ENCODE measurements around the gene SLC34A2. TPM values are rescaled to one million over a fixed set of nuclear protein-coding genes. Genes with fewer than 3 reads are reported as not detected.

Gene SLC34A2
- total and polyA plus RNA-seq, 10 of the 15 experiments (the other 5 are each of a cell fraction or from before 2014, with no cell fraction given), result 0.08 to 0.59 TPM; not detected in 8

DNA sequence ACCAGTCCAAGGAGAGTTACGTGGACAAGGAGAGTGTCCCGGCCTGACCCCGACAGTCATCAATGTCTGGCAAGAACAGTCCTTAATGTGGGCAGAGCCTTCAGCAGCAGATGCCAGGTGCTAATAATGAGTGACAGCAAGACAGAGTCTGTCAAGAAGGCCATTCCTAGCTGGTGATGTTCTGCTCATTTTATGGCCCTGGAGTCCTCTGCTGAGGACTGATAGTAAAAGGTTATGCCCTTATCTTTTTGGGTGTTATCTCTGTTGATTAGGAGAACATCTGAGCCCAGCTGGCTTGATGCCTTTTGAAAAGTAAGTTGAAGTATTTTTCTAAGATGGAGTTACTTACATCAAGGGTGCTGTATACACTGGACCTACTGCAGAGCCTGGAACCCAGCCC lies 67.3 kb downstream of the SLC34A2 start:
- no peak overlapping the region for H2AFZ ChIP-seq (ENCODE audit: control insufficient read depth, low read depth, low read length)
- ATAC-seq (no peak), FAIRE-seq (no peak), DNase-seq (ENCODE audit: low read depth, low spot score) (no peak)
- no peaks in the 10 kb centered on the region for H3K9me3 ChIP-seq (replicated peaks; ENCODE audit: control insufficient read depth, insufficient read depth, low read length)
- H3K9ac ChIP-seq (ENCODE audit: control insufficient read depth, insufficient read depth, low read length), result no peak overlapping the region
- H3K36me3 ChIP-seq (ENCODE audit: control insufficient read depth in 2 of 2, insufficient read depth in 2 of 2, low read length in 1 of 2), result no peaks in the 10 kb centered on the region
- H4K20me1 ChIP-seq (ENCODE audit: control insufficient read depth, insufficient read depth), result no peaks in the 10 kb centered on the region
- intact Hi-C loops (cut with micrococcal nuclease; ENCODE audit: unreplicated experiment), result no loop called here
- ChIA-PET POLR2A (no interaction called here), RAD21 (ENCODE audit: unreplicated experiment) (interaction anchor here (1.0 kb wide), 1 partner anchor 9 kb away, joined by 4 read pairs; no protein-coding TSS in a partner anchor), SMC1A (ENCODE audit: uncharacterized antibody, unreplicated experiment) (no interaction called here), CTCF (no interaction called here)
- TF ChIP-seq JUND (IDR thresholded peaks at IDR 0.05; ENCODE audit: low read depth, low read length), result no peak
- TF ChIP-seq, protein P1, sequence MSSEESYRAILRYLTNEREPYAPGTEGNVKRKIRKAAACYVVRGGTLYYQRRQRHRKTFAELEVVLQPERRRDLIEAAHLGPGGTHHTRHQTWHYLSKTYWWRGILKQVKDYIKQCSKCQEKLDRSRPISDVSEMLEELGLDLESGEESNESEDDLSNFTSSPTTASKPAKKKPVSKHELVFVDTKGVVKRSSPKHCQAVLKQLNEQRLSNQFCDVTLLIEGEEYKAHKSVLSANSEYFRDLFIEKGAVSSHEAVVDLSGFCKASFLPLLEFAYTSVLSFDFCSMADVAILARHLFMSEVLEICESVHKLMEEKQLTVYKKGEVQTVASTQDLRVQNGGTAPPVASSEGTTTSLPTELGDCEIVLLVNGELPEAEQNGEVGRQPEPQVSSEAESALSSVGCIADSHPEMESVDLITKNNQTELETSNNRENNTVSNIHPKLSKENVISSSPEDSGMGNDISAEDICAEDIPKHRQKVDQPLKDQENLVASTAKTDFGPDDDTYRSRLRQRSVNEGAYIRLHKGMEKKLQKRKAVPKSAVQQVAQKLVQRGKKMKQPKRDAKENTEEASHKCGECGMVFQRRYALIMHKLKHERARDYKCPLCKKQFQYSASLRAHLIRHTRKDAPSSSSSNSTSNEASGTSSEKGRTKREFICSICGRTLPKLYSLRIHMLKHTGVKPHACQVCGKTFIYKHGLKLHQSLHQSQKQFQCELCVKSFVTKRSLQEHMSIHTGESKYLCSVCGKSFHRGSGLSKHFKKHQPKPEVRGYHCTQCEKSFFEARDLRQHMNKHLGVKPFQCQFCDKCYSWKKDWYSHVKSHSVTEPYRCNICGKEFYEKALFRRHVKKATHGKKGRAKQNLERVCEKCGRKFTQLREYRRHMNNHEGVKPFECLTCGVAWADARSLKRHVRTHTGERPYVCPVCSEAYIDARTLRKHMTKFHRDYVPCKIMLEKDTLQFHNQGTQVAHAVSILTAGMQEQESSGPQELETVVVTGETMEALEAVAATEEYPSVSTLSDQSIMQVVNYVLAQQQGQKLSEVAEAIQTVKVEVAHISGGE (CRISPR knock-in tag; IDR thresholded peaks at IDR 0.05), result no peak
- no TSS peak for BruUV-seq (replicated peaks)
- H3K4me1 ChIP-seq (ENCODE audit: control insufficient read depth, insufficient read depth, low read length), result peaks cover 3% of the 10 kb centered on the region; the same call in 1 of the 2 replicates
- no peaks in the 10 kb centered on the region for H3K79me2 ChIP-seq (ENCODE audit: control insufficient read depth, insufficient read depth, low read length)
- H3K27ac ChIP-seq (ENCODE audit: control insufficient read depth, insufficient read depth), result no peak overlapping the region
- in situ Hi-C loops (cut with MboI), result no loop called here
- H3K4me2 ChIP-seq (ENCODE audit: control insufficient read depth, insufficient read depth), result no peak overlapping the region
- no peak overlapping the region for H3K4me3 ChIP-seq
- no peaks in the 10 kb centered on the region for H3K27me3 ChIP-seq (replicated peaks in 1 of 2; ENCODE audit: control insufficient read depth in 2 of 2, insufficient read depth in 2 of 2, low read length in 1 of 2)
- whole genome bisulfite sequencing (ENCODE audit: insufficient coverage, insufficient replicate concordance, low lambda C conversion rate, missing lambda C conversion rate), result 98% methylated on average over 3 of the region's 3 CpGs

DNA sequence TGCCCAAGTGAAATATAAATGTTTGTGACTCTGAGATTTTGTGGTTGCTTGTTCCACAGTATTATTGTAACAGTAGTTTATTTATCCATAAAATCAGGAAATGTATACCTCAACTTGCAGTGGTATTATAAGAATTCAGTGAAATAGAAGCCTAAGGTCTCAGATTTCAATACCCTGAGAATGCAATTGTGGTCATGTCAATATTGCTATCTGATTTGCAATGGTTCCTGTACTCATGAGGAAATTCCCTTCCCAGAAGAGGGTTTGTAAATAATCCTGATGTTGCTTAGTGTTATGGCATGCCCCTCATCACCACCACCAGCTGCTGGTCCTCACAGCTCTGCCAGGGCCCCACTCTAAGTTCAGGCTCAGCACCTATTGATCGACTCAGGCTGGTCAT lies 67.8 kb downstream of the SLC34A2 start:
- intact Hi-C loops (cut with micrococcal nuclease; ENCODE audit: unreplicated experiment), result no loop called here
- Histone ChIP-seq H4K20me1 (ENCODE audit: control insufficient read depth, insufficient read depth) (no peaks in the 10 kb centered on the region), H3K9ac (ENCODE audit: control insufficient read depth, insufficient read depth, low read length) (no peak overlapping the region), H3K27me3 (replicated peaks in 1 of 2; ENCODE audit: control insufficient read depth in 2 of 2, insufficient read depth in 2 of 2, low read length in 1 of 2) (no peaks in the 10 kb centered on the region), H3K4me3 (no peak overlapping the region), H2AFZ (ENCODE audit: control insufficient read depth, low read depth, low read length) (no peak overlapping the region), H3K27ac (ENCODE audit: control insufficient read depth, insufficient read depth) (no peak overlapping the region), H3K4me2 (ENCODE audit: control insufficient read depth, insufficient read depth) (no peak overlapping the region), H3K36me3 (ENCODE audit: control insufficient read depth in 2 of 2, insufficient read depth in 2 of 2, low read length in 1 of 2) (no peaks in the 10 kb centered on the region), H3K4me1 (ENCODE audit: control insufficient read depth, insufficient read depth, low read length) (peaks cover 4% of the 10 kb centered on the region; the same call in 1 of the 2 replicates), H3K79me2 (ENCODE audit: control insufficient read depth, insufficient read depth, low read length) (no peaks in the 10 kb centered on the region), H3K9me3 (replicated peaks; ENCODE audit: control insufficient read depth, insufficient read depth, low read length) (no peaks in the 10 kb centered on the region)
- ChIA-PET CTCF (no interaction called here), POLR2A (no interaction called here), SMC1A (ENCODE audit: uncharacterized antibody, unreplicated experiment) (interaction anchor here (0.6 kb wide), 1 partner anchor 222 kb away, joined by 3 read pairs; no protein-coding TSS in a partner anchor), RAD21 (ENCODE audit: unreplicated experiment) (no interaction called here)
- DNase-seq (ENCODE audit: low read depth, low spot score), result no peak
- no peak for ATAC-seq
- no TSS peak for BruUV-seq (replicated peaks)
- WGBS (ENCODE audit: insufficient coverage, insufficient replicate concordance, low lambda C conversion rate, missing lambda C conversion rate), result 89% methylated on average over 1 of the region's 1 CpG
- TF ChIP-seq NKRF (conservative IDR thresholded peaks at IDR 0.05), result no peak
- no peak for FAIRE-seq
- in situ Hi-C loops (cut with MboI), result no loop called here
